ENCODE results near the gene RET. TPM values are rescaled to one million over a fixed set of nuclear protein-coding genes. Genes with fewer than 3 reads are reported as not detected.

Gene RET
- total and polyA plus RNA-seq, 2 donors from 2014 or later, result 1.1 to 3.1 TPM

DNA sequence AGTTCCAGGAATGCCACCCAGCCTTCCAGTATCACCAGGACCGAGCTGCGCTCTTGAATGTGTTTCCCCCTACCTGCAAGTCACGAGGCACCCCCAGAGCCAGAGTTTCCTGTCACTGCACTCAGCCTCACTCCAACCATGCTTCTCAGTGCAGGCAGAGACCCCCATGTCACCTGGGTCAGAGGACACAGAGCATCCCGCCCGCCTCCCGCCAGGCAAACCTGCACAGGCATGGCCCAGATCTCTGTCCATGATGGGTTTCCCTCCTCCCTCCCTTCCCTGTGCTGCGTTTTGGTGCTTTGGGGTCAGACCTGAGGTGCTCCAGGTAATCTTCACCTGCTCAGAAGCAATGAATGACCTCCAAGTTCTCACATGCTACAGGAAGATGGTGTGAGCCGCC, 3.1 kb upstream of the RET start:
- no peaks in the 10 kb centered on the region for H3K9me3 ChIP-seq (ENCODE audit: control insufficient read depth in 2 of 3, insufficient read depth in 1 of 3, low read length in 3 of 3)
- H3K9ac ChIP-seq (ENCODE audit: low read length in 3 of 3), result no peak overlapping the region

DNA sequence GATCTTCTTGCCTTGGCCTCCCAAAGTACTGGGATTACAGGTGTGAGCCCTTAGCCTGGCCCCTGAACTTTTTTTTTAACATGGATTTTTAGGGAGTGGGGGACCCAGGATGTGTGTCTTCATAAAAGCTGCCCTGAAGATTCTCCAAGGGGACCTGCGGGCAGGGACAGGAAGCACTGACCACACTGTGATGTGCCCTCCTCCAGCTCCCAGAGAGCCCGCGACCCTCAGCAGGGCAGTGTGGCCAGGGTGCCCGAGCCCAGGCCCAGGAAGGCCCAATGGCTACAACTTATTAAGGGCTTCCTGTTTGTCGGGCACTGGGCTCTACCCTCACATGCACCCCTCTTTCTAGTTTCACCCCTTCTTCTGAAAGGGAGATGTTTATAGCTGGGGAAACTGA, 2.5 kb upstream of the RET start:
- Histone ChIP-seq H3K9me3 (ENCODE audit: control insufficient read depth in 2 of 3, insufficient read depth in 1 of 3, low read length in 3 of 3) (no peaks in the 10 kb centered on the region), H3K4me3 (ENCODE audit: low read length in 3 of 3) (no peak overlapping the region), H3K36me3 (ENCODE audit: control insufficient read depth in 2 of 3, insufficient read depth in 3 of 3, low read length in 3 of 3) (no peaks in the 10 kb centered on the region), H3K4me1 (ENCODE audit: control insufficient read depth in 2 of 3, insufficient read depth in 2 of 3, low read depth in 1 of 3, low read length in 3 of 3) (no peaks in the 10 kb centered on the region), H3K27ac (ENCODE audit: low read depth in 2 of 2, low read length in 2 of 2) (no peak overlapping the region), H3K9ac (ENCODE audit: low read length in 3 of 3) (no peak overlapping the region), H3K27me3 (ENCODE audit: control insufficient read depth, insufficient read depth, low read length) (peaks cover 12% of the 10 kb centered on the region)
- intact Hi-C loops (cut with DNase I), result no loop called here
- no peak for FAIRE-seq
- DNase-seq, result no peak
- no peak for TF ChIP-seq CTCF (IDR thresholded peaks at IDR 0.05; ENCODE audit: borderline replicate concordance, extremely low read depth, insufficient read depth)

More for the DNA sequence above, 3.1 kb upstream of the RET start:
- Histone ChIP-seq H3K4me1 (ENCODE audit: control insufficient read depth in 2 of 3, insufficient read depth in 2 of 3, low read depth in 1 of 3, low read length in 3 of 3) (no peaks in the 10 kb centered on the region), H3K27me3 (ENCODE audit: control insufficient read depth, insufficient read depth, low read length) (peaks cover 8% of the 10 kb centered on the region), H3K4me3 (ENCODE audit: low read length in 3 of 3) (no peak overlapping the region), H3K27ac (ENCODE audit: low read depth in 2 of 2, low read length in 2 of 2) (no peak overlapping the region), H3K36me3 (ENCODE audit: control insufficient read depth in 2 of 3, insufficient read depth in 3 of 3, low read length in 3 of 3) (no peaks in the 10 kb centered on the region)
- intact Hi-C loops (cut with DNase I), result no loop called here
- DNase-seq (no peak), FAIRE-seq (no peak)
- no peak for TF ChIP-seq CTCF (IDR thresholded peaks at IDR 0.05; ENCODE audit: borderline replicate concordance, extremely low read depth, insufficient read depth)

- DNase-seq (peak in 1 of 5 donors; percentile 39), FAIRE-seq (no peak)
- Histone ChIP-seq H3K4me3 (ENCODE audit: low read length in 3 of 3) (no peak overlapping the region), H3K9me3 (ENCODE audit: control insufficient read depth in 2 of 3, insufficient read depth in 1 of 3, low read length in 3 of 3) (no peaks in the 10 kb centered on the region), H3K4me1 (ENCODE audit: control insufficient read depth in 2 of 3, insufficient read depth in 2 of 3, low read depth in 1 of 3, low read length in 3 of 3) (no peaks in the 10 kb centered on the region), H3K27me3 (ENCODE audit: control insufficient read depth, insufficient read depth, low read length) (peaks cover 12% of the 10 kb centered on the region), H3K9ac (ENCODE audit: low read length in 3 of 3) (no peak overlapping the region), H3K27ac (ENCODE audit: low read depth in 2 of 2, low read length in 2 of 2) (no peak overlapping the region), H3K36me3 (ENCODE audit: control insufficient read depth in 2 of 3, insufficient read depth in 3 of 3, low read length in 3 of 3) (no peaks in the 10 kb centered on the region)
- TF ChIP-seq CTCF (IDR thresholded peaks at IDR 0.05; ENCODE audit: borderline replicate concordance, extremely low read depth, insufficient read depth), result no peak
- intact Hi-C loops (cut with DNase I), result no loop called here
Observed at GRCh38 chr10:43074827-43075611, 1.9 kb upstream of the RET start.
